Endothelial cell of umbilical vein (primary cell): ENCODE data around the gene RRAS. TPM values are rescaled to one million over a fixed set of nuclear protein-coding genes. Genes with fewer than 3 reads are reported as not detected.

ENCODE experiments used
- BruUV-seq: library from RNA; stranded (reverse); fragments of 400-500 nt; replicated peaks from 2 replicates; lab custom pipeline; 2021; lab: Mats Ljungman, UMichigan
- CTCF ChIA-PET: fragments of 300-600, 350-600 bp; sonication (Branson Sonifier 250); formaldehyde crosslinking; loops from one replicate; lab custom pipeline; 2021; ENCODE audit warnings: antibody characterized with exemption, inconsistent platforms; lab: Charles Lee
- POLR2A ChIA-PET: fragments of 300-600, 350-600 bp; sonication (Branson Sonifier 250); formaldehyde crosslinking; loops from one replicate; lab custom pipeline; 2021; ENCODE audit warnings: antibody characterized with exemption, inconsistent platforms; lab: Charles Lee
- DNase-seq: peaks from one replicate; pipeline ENCODE4 v3.0.0-alpha.2; 2011; ENCODE audit warnings: low read depth, low spot score
- FAIRE-seq: peaks from 2 replicates; lab custom pipeline; 2011; peaks lifted over from hg19 to GRCh38; lab: Jason Lieb, UNC
- H2AFZ ChIP-seq: 2 replicates; pipeline ENCODE4 v1.6.0; 2012; ENCODE audit warnings: low read depth, low read length, control low read depth, inconsistent platforms
- H3K27ac ChIP-seq: 2 replicates; pipeline ENCODE4 v1.5.1; 2011; ENCODE audit warnings: low read depth, mild to moderate bottlenecking, control low read depth, low read length, moderate library complexity; ENCODE audit not compliant: insufficient read depth
- H3K27me3 ChIP-seq, 2 experiments: 2 replicates each; pipeline versions ENCODE4 v1.6.0 to v1.6.1; 2011; ENCODE audit warnings: low read length in 2 of 2, mixed read lengths in 1 of 2; ENCODE audit not compliant: control insufficient read depth in 2 of 2, insufficient read depth in 2 of 2
- H3K36me3 ChIP-seq, 2 experiments: 2 replicates in 1 of 2; 3 replicates in 1 of 2; pipeline ENCODE4 v1.5.1; 2011; ENCODE audit warnings: low read length in 2 of 2, mild to moderate bottlenecking in 1 of 2, moderate library complexity in 1 of 2; ENCODE audit not compliant: control insufficient read depth in 2 of 2, insufficient read depth in 2 of 2; ENCODE audit errors: extremely low read depth in 1 of 2
- H3K4me1 ChIP-seq: 3 replicates; pipeline ENCODE4 v1.5.1; 2011; ENCODE audit warnings: mild to moderate bottlenecking, low read length; ENCODE audit not compliant: control insufficient read depth, insufficient read depth; ENCODE audit errors: extremely low read depth
- H3K4me2 ChIP-seq: 2 replicates; pipeline ENCODE4 v1.6.1; 2011; ENCODE audit warnings: low read length, control low read depth, mixed read lengths; ENCODE audit not compliant: insufficient read depth
- H3K4me3 ChIP-seq, 3 experiments: fragments of 200-600 bp in 1 of 3; sonication (generic), shearing (Covaris generic) in 1 of 3; replicated peaks in 1 of 3; 2 replicates each; pipeline ENCODE4 v1.5.1; 2011 to 2016; ENCODE audit warnings: control low read depth in 3 of 3, low read length in 3 of 3, mild to moderate bottlenecking in 2 of 3, inconsistent platforms in 1 of 3, low read depth in 1 of 3, moderate library complexity in 1 of 3; ENCODE audit not compliant: insufficient read depth in 1 of 3
- H3K79me2 ChIP-seq: 2 replicates; pipeline ENCODE4 v1.6.0; 2012; ENCODE audit warnings: low read length, inconsistent platforms; ENCODE audit not compliant: control insufficient read depth, insufficient read depth
- H3K9ac ChIP-seq: replicated peaks from 2 replicates; pipeline ENCODE3; 2011; ENCODE audit warnings: low read length, control low read depth; ENCODE audit not compliant: insufficient read depth; ENCODE audit errors: extremely low read depth
- H3K9me1 ChIP-seq: replicated peaks from 3 replicates; pipeline ENCODE4 v1.6.0; 2011; ENCODE audit warnings: mild to moderate bottlenecking, low read length; ENCODE audit not compliant: control insufficient read depth, insufficient read depth; ENCODE audit errors: extremely low read depth
- H3K9me3 ChIP-seq: replicated peaks from 2 replicates; pipeline ENCODE4 v1.5.1; 2012; ENCODE audit warnings: low read length, inconsistent platforms; ENCODE audit not compliant: control insufficient read depth, insufficient read depth
- H4K20me1 ChIP-seq: replicated peaks from 2 replicates; pipeline ENCODE3; 2011; ENCODE audit warnings: mild to moderate bottlenecking, low read length; ENCODE audit not compliant: control insufficient read depth, insufficient read depth; ENCODE audit errors: extremely low read depth
- CTCF ChIP-seq, 2 donors: IDR thresholded peaks; 1 replicate in 1 of 2; 2 replicates in 1 of 2; pipeline ENCODE4 v1.5.1; 2011; ENCODE audit warnings: low read length in 2 of 2, mild to moderate bottlenecking in 2 of 2, moderate library complexity in 2 of 2, control low read depth in 1 of 2, inconsistent platforms in 1 of 2, low read depth in 1 of 2; ENCODE audit not compliant: insufficient read depth in 1 of 2; ENCODE audit errors: extremely low read depth in 1 of 2
- EZH2 ChIP-seq: IDR thresholded peaks from 2 replicates; pipeline ENCODE4 v1.6.1; 2012; ENCODE audit warnings: borderline replicate concordance, low read depth, mild to moderate bottlenecking, moderate library complexity, low read length, inconsistent platforms; ENCODE audit not compliant: severe bottlenecking
- FOS ChIP-seq: IDR thresholded peaks from 2 replicates; pipeline ENCODE4 v1.6.1; 2011; ENCODE audit warnings: mild to moderate bottlenecking, low read length, moderate library complexity, borderline replicate concordance; ENCODE audit not compliant: insufficient read depth
- GATA2 ChIP-seq: IDR thresholded peaks from 2 replicates; pipeline ENCODE4 v1.7.0; 2011; ENCODE audit warnings: low read depth, mild to moderate bottlenecking, moderate library complexity, mixed read lengths, low read length; ENCODE audit not compliant: insufficient read length, insufficient read depth
- JUN ChIP-seq: IDR thresholded peaks from 2 replicates; pipeline ENCODE4 v1.6.1; 2011; ENCODE audit warnings: borderline replicate concordance, low read depth; ENCODE audit not compliant: insufficient read length, insufficient read depth
- MAX ChIP-seq: IDR thresholded peaks from 2 replicates; pipeline ENCODE4 v1.6.1; 2011; ENCODE audit not compliant: insufficient read depth, insufficient read length
- MYC ChIP-seq: IDR thresholded peaks from one replicate; pipeline ENCODE4 v1.6.1; 2011; ENCODE audit warnings: mild to moderate bottlenecking, low read depth, low read length
- POLR2A ChIP-seq: IDR thresholded peaks from 2 replicates; pipeline ENCODE4 v1.6.1; 2012; ENCODE audit warnings: low read depth, mild to moderate bottlenecking, control low read depth, low read length
- POLR2AphosphoS5 ChIP-seq: IDR thresholded peaks from 2 replicates; pipeline ENCODE4 v1.6.1; 2012; ENCODE audit warnings: low read depth, mild to moderate bottlenecking, control low read depth, low read length, moderate library complexity; ENCODE audit not compliant: insufficient read depth
- dilution Hi-C: fragments of 300-500 bp; cut with MboI; formaldehyde crosslinking; loops from one replicate; pipeline ENCODE4 v1.15.0; 2019; ENCODE audit warnings: low sequenced_read_pairs; ENCODE audit not compliant: extremely low pct_ligation_motif_present
- intact Hi-C: fragments of 100-400 bp; cut with micrococcal nuclease; formaldehyde crosslinking; loops from one replicate; pipeline ENCODE4 v1.10.0; 2022
- polyA plus RNA-seq, 4 experiments: library from polyadenylated mRNA; depleted of rRNA in 3 of 4; stranded (reverse) in 3 of 4; unstranded in 1 of 4; fragments of >200 nt; gene quantifications; 2 replicates each; pipeline versions ENCODE4 v1.2.1 to v1.2.3, GENCODE V29; 2011 to 2012; ENCODE audit warnings: missing spikeins in 1 of 4
- total RNA-seq: library from RNA; stranded (reverse); gene quantifications from 2 replicates; pipeline ENCODE4 v1.2.3, GENCODE V29; 2021

Gene RRAS
- total and polyA plus RNA-seq, 2 donors (not counting 3 experiments of a cell fraction or from before 2014, with no cell fraction given): 89.5 to 250 TPM

GRCh38 chr19:49596407-49596806, 43.5 kb downstream of the RRAS start:
- no peaks in the 10 kb centered on the region for H4K20me1 ChIP-seq
- no peak overlapping the region for H3K4me3 ChIP-seq
- ChIA-PET CTCF (no interaction called here), POLR2A (interaction anchor here (0.6 kb wide), 1 partner anchor 14 kb away, joined by 3 read pairs; no protein-coding TSS in a partner anchor)
- peaks cover 48% of the 10 kb centered on the region for H3K79me2 ChIP-seq
- DNase-seq: no peak
- no peaks in the 10 kb centered on the region for H3K9me3 ChIP-seq
- no peak overlapping the region for H3K4me2 ChIP-seq
- H3K9me1 ChIP-seq: no peaks in the 10 kb centered on the region
- no peak for FAIRE-seq
- dilution Hi-C loops: no loop called here
- TF ChIP-seq GATA2 (no peak), FOS (no peak), CTCF (IDR thresholded peaks at IDR 0.05; ENCODE audit: extremely low read depth in 1 of 2, insufficient read depth in 1 of 2, low read depth in 1 of 2, low read length in 2 of 2) (no peak), EZH2 (no peak), POLR2AphosphoS5 (no peak), JUN (no peak), MAX (no peak), MYC (no peak), POLR2A (no peak)
- H2AFZ ChIP-seq: no peak overlapping the region
- peaks cover 10% of the 10 kb centered on the region for H3K4me1 ChIP-seq
- BruUV-seq: no TSS peak
- peaks cover 8 to 41% of the 10 kb centered on the region in 2 experiments for H3K36me3 ChIP-seq
- H3K27me3 ChIP-seq: no peaks in the 10 kb centered on the region
- no peak overlapping the region for H3K9ac ChIP-seq
- intact Hi-C loops: no loop called here
- no peak overlapping the region for H3K27ac ChIP-seq
